Gastrocnemius medialis (tissue), 4 donors: ENCODE results near the gene BMP7. TPM values are rescaled to one million over a fixed set of nuclear protein-coding genes. Genes with fewer than 3 reads are reported as not detected.

ENCODE experiments used
- ATAC-seq, 2 donors: fragments of 150-250 bp; one replicate each; pipeline ENCODE4 v1.9.1; 2016
- DNase-seq, 2 donors: peaks; one replicate each; pipeline ENCODE4 v3.0.0-alpha.2; 2019
- H3K27ac ChIP-seq, 4 donors: fragments of 200-600 bp; sonication (generic); 1 replicate in 1 of 4; 2 replicates in 3 of 4; pipeline ENCODE4 v1.5.1; 2016 to 2018; ENCODE audit warnings: mild to moderate bottlenecking in 2 of 4, moderate library complexity in 1 of 4
- H3K27me3 ChIP-seq, 3 donors: fragments of 200-600 bp; sonication (generic) in 2 of 3; 1 replicate in 1 of 3; 2 replicates in 2 of 3; pipeline versions ENCODE4 v1.5.1 to v1.6.0; 2016 to 2019; ENCODE audit warnings: mild to moderate bottlenecking in 1 of 3, moderate library complexity in 1 of 3
- H3K36me3 ChIP-seq, 2 donors: fragments of 200-600 bp; sonication (generic) in 1 of 2; one replicate each; pipeline ENCODE4 v1.5.1; 2017 to 2018
- H3K4me1 ChIP-seq, 2 donors: fragments of 200-600 bp; sonication (generic) in 1 of 2; one replicate each; pipeline ENCODE4 v1.5.1; 2016 to 2017; ENCODE audit warnings: mild to moderate bottlenecking in 2 of 2
- H3K4me3 ChIP-seq, 4 donors: fragments of 200-600 bp; sonication (generic) in 3 of 4; 1 replicate in 1 of 4; 2 replicates in 3 of 4; pipeline ENCODE4 v1.5.1; 2016 to 2019; ENCODE audit warnings: mild to moderate bottlenecking in 2 of 4
- H3K9me3 ChIP-seq, 3 donors: fragments of 200-600 bp; sonication (generic) in 2 of 3; 1 replicate in 1 of 3; 2 replicates in 2 of 3; pipeline ENCODE4 v1.5.1; 2016 to 2019
- CTCF ChIP-seq, 5 experiments: fragments of 450-650 bp in 3 of 5; fragments of 200-600 bp in 2 of 5; sonication (generic) in 2 of 5; IDR thresholded peaks in 4 of 5; conservative IDR thresholded peaks in 1 of 5; 1 replicate in 4 of 5; 2 replicates in 1 of 5; pipeline ENCODE4 v1.5.1; 2016 to 2019; ENCODE audit warnings: antibody characterized with exemption in 5 of 5, mild to moderate bottlenecking in 3 of 5, moderate library complexity in 3 of 5
- POLR2A ChIP-seq, 2 donors: fragments of 450-650 bp; IDR thresholded peaks; one replicate each; pipeline ENCODE4 v1.6.1; 2017; ENCODE audit warnings: antibody characterized with exemption in 2 of 2, mild to moderate bottlenecking in 2 of 2, moderate library complexity in 2 of 2
- in situ Hi-C, 4 donors: fragments of 200-750 bp; cut with MboI; loops; one replicate each; pipeline versions ENCODE4 v1.15.0 to v1.8.0; 2017; ENCODE audit warnings: low sequenced_read_pairs in 4 of 4
- intact Hi-C: fragments of 100-400 bp; cut with DNase I; formaldehyde crosslinking; loops from one replicate; pipeline ENCODE4 v1.15.1; 2023; ENCODE audit warnings: low total_unique reads
- total RNA-seq, 4 donors: library from RNA; depleted of rRNA; stranded (reverse); fragments of >200 nt; gene quantifications; one replicate each; pipeline versions ENCODE4 v1.1.0 to v1.2.3, GENCODE V29; 2016

BMP7 gene
- total RNA-seq, 4 donors from 2014 or later, result 0.52 TPM; not detected in 3

DNA sequence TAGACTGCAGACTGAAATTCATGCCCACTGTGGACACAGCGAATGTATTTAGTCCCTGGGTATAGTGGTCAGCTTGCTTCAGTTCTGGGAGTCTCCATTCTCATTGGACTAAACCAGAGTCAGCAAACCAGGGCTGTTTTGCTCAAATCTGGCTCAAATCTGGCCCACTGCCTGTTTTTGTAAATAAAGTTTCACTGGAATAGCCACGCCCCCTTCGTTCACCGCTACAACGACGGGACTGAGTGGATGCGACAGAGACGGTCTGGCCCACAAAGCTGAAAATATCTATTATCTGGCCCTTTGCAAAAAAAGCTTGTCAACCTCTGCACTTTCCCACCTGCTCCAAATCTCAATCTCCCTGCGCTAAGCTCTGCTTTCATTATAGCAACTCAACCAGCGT is 135.4 kb downstream of the BMP7 start:
- H3K4me3 ChIP-seq, result no peak overlapping the region
- no peaks in the 10 kb centered on the region for H3K4me1 ChIP-seq
- in situ Hi-C loops, result no loop called here
- no peak overlapping the region for H3K27ac ChIP-seq
- TF ChIP-seq CTCF (IDR thresholded peaks at IDR 0.05 in 4 of 5, conservative IDR thresholded peaks at IDR 0.05 in 1 of 5) (no peak), POLR2A (IDR thresholded peaks at IDR 0.05) (no peak)
- H3K36me3 ChIP-seq, result no peaks in the 10 kb centered on the region
- H3K27me3 ChIP-seq, result no peaks in the 10 kb centered on the region
- no peaks in the 10 kb centered on the region for H3K9me3 ChIP-seq
- no peak for ATAC-seq
- DNase-seq, result no peak
- intact Hi-C loops, result no loop called here

DNA sequence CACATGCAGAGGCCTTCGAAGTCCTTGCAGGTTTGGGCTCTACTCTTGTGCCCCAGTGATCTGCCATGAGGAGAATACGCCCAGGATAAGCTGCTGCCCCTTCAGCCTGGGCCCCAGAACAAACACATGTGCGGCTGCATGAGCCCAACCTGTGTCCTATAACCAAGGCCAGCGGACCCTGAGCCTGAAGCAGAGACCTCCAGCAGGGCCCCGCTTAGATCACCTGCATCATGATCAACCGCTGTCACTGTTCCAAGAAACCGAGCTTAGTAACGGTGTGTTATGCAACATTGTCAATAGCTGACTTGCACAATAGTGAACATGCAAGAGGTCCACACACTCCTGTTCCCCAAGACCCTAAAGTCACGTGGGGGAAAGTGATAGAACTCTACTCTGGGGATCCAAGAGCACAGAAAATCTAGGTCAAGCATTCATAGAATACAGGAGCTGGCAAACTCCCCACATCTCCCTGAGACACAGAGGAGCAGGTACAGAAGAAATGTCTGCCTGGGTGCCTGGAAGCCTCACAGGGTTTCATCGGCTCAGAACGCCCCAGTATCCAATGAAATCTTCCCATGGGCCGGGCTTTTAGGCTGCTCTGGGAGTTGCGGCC is 136.2 kb downstream of the BMP7 start:
- ATAC-seq (no peak), DNase-seq (no peak)
- Histone ChIP-seq H3K4me3 (no peak overlapping the region), H3K9me3 (no peaks in the 10 kb centered on the region), H3K27ac (no peak overlapping the region), H3K4me1 (no peaks in the 10 kb centered on the region), H3K36me3 (no peaks in the 10 kb centered on the region), H3K27me3 (no peaks in the 10 kb centered on the region)
- intact Hi-C loops, result no loop called here
- no peak for TF ChIP-seq CTCF (IDR thresholded peaks at IDR 0.05 in 4 of 5, conservative IDR thresholded peaks at IDR 0.05 in 1 of 5)
- TF ChIP-seq POLR2A (IDR thresholded peaks at IDR 0.05), result no peak
- in situ Hi-C loops, result no loop called here

DNA sequence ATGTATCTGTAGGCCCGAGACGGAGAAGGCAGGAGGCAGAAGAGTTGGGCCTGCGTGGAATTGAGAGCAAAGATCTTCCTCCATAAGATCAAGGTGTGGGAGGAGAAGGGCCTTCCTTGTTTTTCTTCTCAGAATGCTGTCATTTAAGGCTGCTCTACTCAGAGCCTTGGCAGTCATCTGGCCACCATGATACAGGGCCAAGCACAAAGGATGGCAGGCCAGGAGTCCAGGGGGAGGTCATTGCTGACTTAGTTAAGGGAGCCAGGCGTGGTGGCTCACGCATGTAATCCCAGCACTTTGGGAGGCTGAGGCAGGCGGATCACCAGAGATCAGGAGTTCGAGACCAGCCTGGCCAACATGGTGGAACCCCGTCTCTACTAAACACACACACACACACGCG is 137.1 kb downstream of the BMP7 start:
- TF ChIP-seq CTCF (IDR thresholded peaks at IDR 0.05 in 4 of 5, conservative IDR thresholded peaks at IDR 0.05 in 1 of 5), result no peak
- TF ChIP-seq POLR2A (IDR thresholded peaks at IDR 0.05), result no peak
- Histone ChIP-seq H3K36me3 (no peaks in the 10 kb centered on the region), H3K27me3 (no peaks in the 10 kb centered on the region), H3K27ac (no peak overlapping the region), H3K9me3 (no peaks in the 10 kb centered on the region), H3K4me1 (no peaks in the 10 kb centered on the region), H3K4me3 (no peak overlapping the region)
- intact Hi-C loops (no loop called here), in situ Hi-C loops (no loop called here)
- ATAC-seq, result no peak
- DNase-seq, result no peak

DNA sequence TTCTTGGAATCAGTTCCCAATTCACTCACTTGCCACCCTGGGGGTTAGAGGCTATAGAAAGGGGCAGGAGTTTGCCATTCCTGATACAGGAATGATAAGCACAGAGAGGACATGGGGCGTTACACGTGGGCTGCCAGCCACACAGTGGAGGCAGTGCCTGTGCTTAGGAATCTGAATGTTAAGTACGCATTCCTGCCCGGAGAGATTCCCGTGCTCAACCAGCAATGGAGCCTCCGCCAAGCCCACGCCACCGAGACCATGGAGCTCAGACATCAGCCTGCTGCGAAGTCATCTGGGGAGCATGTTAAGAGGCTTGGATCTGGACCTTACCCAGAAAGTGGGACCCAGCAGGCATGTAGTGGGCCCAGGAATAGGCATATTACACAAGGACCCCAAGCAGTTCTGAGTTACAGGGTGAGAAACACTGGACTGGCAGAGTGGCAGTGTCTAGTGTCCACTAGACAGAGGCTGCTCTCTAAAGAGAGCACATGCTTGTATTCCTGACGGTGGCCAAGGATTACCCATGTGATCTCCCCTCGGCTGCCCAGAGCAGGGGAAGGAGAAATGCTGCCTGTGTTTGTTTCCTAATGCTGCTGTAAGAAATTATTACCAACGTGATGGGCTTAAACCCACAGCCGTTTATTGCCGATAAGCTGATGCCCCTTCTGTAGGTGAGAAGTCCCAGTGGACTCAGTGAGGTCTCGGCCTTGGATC is 138.2 kb downstream of the BMP7 start:
- DNase-seq (no peak), ATAC-seq (no peak)
- in situ Hi-C loops, result no loop called here
- Histone ChIP-seq H3K36me3 (no peaks in the 10 kb centered on the region), H3K4me1 (no peaks in the 10 kb centered on the region), H3K9me3 (no peaks in the 10 kb centered on the region), H3K27me3 (no peaks in the 10 kb centered on the region), H3K27ac (no peak overlapping the region), H3K4me3 (no peak overlapping the region)
- no peak for TF ChIP-seq CTCF (IDR thresholded peaks at IDR 0.05 in 4 of 5, conservative IDR thresholded peaks at IDR 0.05 in 1 of 5)
- intact Hi-C loops, result no loop called here
